K562 (cell line): ENCODE data around the gene ORMDL2. TPM values are rescaled to one million over a fixed set of nuclear protein-coding genes. Genes with fewer than 3 reads are reported as not detected.
A peak's percentile ranks its signal among the peaks of the same experiment; 100 is the strongest.

Experiments
- CEBPB ChIP-seq: fragments of 450-650 bp; IDR thresholded peaks from 2 replicates; pipeline ENCODE4 v1.6.1; 2016; ENCODE audit warnings: missing genetic modification characterization, missing compliant biosample characterization
- CREB1 ChIP-seq, 2 experiments: sonication (generic) in 1 of 2; formaldehyde crosslinking in 1 of 2; IDR thresholded peaks; 2 replicates each; pipeline versions ENCODE4 v1.6.1 to v1.8.0; 2012 to 2022; ENCODE audit warnings: inconsistent platforms in 1 of 2, mild to moderate bottlenecking in 1 of 2, missing genetic modification reagents in 1 of 2, moderate library complexity in 1 of 2
- CREBBP ChIP-seq: IDR thresholded peaks from one replicate; pipeline ENCODE4 v1.6.1; 2012; ENCODE audit warnings: low read depth, mild to moderate bottlenecking, control low read depth, inconsistent platforms, low read length
- CTCF ChIP-seq, 3 experiments: IDR thresholded peaks in 2 of 3; conservative IDR thresholded peaks in 1 of 3; 2 replicates each; pipeline ENCODE4 v1.5.1; 2011 to 2012; ENCODE audit warnings: low read length in 3 of 3, mild to moderate bottlenecking in 3 of 3, control low read depth in 2 of 3, improper control_type of control experiment in 1 of 3, inconsistent platforms in 1 of 3, low read depth in 1 of 3, mixed read lengths in 1 of 3, moderate library complexity in 1 of 3; ENCODE audit not compliant: insufficient read depth in 2 of 3
- MCM3 ChIP-seq: fragments of 450-650 bp; IDR thresholded peaks from 2 replicates; pipeline ENCODE4 v1.6.1; 2016
- PHF21A ChIP-seq: fragments of 450-650 bp; IDR thresholded peaks from 2 replicates; pipeline ENCODE4 v1.6.1; 2017; ENCODE audit warnings: low read depth, borderline replicate concordance
- SOX6 ChIP-seq: fragments of 450-650 bp; IDR thresholded peaks from 2 replicates; pipeline ENCODE4 v1.6.1; 2014; ENCODE audit warnings: mild to moderate bottlenecking
- SRSF3 ChIP-seq: fragments of 200-400 bp; formaldehyde crosslinking; IDR thresholded peaks from 2 replicates; pipeline ENCODE4 v1.6.1; 2016; ENCODE audit warnings: mild to moderate bottlenecking, low read length, moderate library complexity; ENCODE audit not compliant: insufficient read depth
- XRCC3 ChIP-seq: fragments of 450-650 bp; IDR thresholded peaks from 2 replicates; pipeline ENCODE4 v1.6.1; 2017; ENCODE audit warnings: mild to moderate bottlenecking, moderate library complexity
- XRCC4 ChIP-seq: IDR thresholded peaks from one replicate; pipeline ENCODE4 v1.6.1; 2011; ENCODE audit not compliant: insufficient read depth, insufficient read length; ENCODE audit errors: extremely low read depth
- ZBTB7A ChIP-seq: IDR thresholded peaks from 2 replicates; pipeline ENCODE4 v1.6.1; 2011; ENCODE audit warnings: low read depth, mild to moderate bottlenecking, low read length, moderate library complexity, borderline replicate concordance; ENCODE audit not compliant: control insufficient read depth
- ZC3H4 ChIP-seq: sonication (generic); formaldehyde crosslinking; IDR thresholded peaks from 2 replicates; pipeline ENCODE4 v1.9.0; 2021; ENCODE audit warnings: missing genetic modification reagents, borderline replicate concordance
- ZEB2 ChIP-seq: fragments of 450-650 bp; IDR thresholded peaks from 2 replicates; pipeline ENCODE4 v1.6.1; 2016
- ZFX ChIP-seq: sonication (generic); formaldehyde crosslinking; IDR thresholded peaks from 2 replicates; pipeline ENCODE4 v1.8.0; 2022; ENCODE audit warnings: mild to moderate bottlenecking, missing genetic modification reagents, moderate library complexity
- ZNF217 ChIP-seq: sonication (generic); formaldehyde crosslinking; IDR thresholded peaks from 2 replicates; pipeline ENCODE4 v1.8.0; 2022; ENCODE audit warnings: mild to moderate bottlenecking, missing genetic modification reagents
- ZNF253 ChIP-seq: fragments of 250-450 bp; sonication (Bioruptor Pico); conservative IDR thresholded peaks from 2 replicates; pipeline ENCODE4 v1.6.1; 2021; ENCODE audit warnings: mild to moderate bottlenecking
- polyA plus RNA-seq, 8 experiments: library from polyadenylated mRNA; depleted of rRNA in 4 of 8; stranded (reverse) in 5 of 8; unstranded in 3 of 8; fragments of >200 nt; fragmentation: Nextera tagmentation in 2 of 8; fragmentation: Illumina TruSeq in 1 of 8; extraction: Ambion mirVana in 2 of 8; extraction: Trizol in 1 of 8; gene quantifications; 2 replicates each; pipeline versions ENCODE4 v1.2.1 to v1.2.3, GENCODE V29; 2011 to 2014; ENCODE audit warnings: inconsistent platforms in 1 of 8, missing spikeins in 1 of 8
- total RNA-seq, 7 experiments: library from RNA; depleted of rRNA in 6 of 7; stranded (reverse); fragments of >200 nt in 6 of 7; fragmentation: Illumina TruSeq in 2 of 7; extraction: Trizol in 2 of 7; gene quantifications; 2 replicates each; pipeline versions ENCODE4 v1.2.1 to v1.2.3, GENCODE V29; 2011 to 2021; ENCODE audit warnings: low replicate concordance in 1 of 7
- TF ChIP-seq, protein P1 (sequence below), 2 experiments: fragments of 150-350 bp in 1 of 2; IDR thresholded peaks; 2 replicates each; pipeline ENCODE4 v1.6.1; 2012 to 2016; ENCODE audit warnings: low read depth in 2 of 2, low read length in 2 of 2, mild to moderate bottlenecking in 1 of 2, moderate library complexity in 1 of 2
- TF ChIP-seq, protein P2 (sequence below): fragments of 450-650 bp; formaldehyde crosslinking; IDR thresholded peaks from 2 replicates; pipeline ENCODE4 v1.4.0; 2020; ENCODE audit warnings: mild to moderate bottlenecking, moderate library complexity
- TF ChIP-seq, protein P3 (sequence below): fragments of 250-450 bp; sonication (Bioruptor Pico); IDR thresholded peaks from 2 replicates; pipeline ENCODE4 v1.8.0; 2022; ENCODE audit warnings: moderate library complexity, mild to moderate bottlenecking, inconsistent platforms
- TF ChIP-seq, protein P4 (sequence below): fragments of 200-800 bp; sonication (Bioruptor generic); IDR thresholded peaks from 2 replicates; pipeline ENCODE4 v1.6.1; 2017; ENCODE audit warnings: missing genetic modification characterization, missing compliant biosample characterization

The ORMDL2 gene
- total and polyA plus RNA-seq, 9 of the 15 experiments (the other 6 are each of a cell fraction or from before 2014, with no cell fraction given) = 9.9 to 113 (median 34.4) TPM

- TF ChIP-seq, protein P1, sequence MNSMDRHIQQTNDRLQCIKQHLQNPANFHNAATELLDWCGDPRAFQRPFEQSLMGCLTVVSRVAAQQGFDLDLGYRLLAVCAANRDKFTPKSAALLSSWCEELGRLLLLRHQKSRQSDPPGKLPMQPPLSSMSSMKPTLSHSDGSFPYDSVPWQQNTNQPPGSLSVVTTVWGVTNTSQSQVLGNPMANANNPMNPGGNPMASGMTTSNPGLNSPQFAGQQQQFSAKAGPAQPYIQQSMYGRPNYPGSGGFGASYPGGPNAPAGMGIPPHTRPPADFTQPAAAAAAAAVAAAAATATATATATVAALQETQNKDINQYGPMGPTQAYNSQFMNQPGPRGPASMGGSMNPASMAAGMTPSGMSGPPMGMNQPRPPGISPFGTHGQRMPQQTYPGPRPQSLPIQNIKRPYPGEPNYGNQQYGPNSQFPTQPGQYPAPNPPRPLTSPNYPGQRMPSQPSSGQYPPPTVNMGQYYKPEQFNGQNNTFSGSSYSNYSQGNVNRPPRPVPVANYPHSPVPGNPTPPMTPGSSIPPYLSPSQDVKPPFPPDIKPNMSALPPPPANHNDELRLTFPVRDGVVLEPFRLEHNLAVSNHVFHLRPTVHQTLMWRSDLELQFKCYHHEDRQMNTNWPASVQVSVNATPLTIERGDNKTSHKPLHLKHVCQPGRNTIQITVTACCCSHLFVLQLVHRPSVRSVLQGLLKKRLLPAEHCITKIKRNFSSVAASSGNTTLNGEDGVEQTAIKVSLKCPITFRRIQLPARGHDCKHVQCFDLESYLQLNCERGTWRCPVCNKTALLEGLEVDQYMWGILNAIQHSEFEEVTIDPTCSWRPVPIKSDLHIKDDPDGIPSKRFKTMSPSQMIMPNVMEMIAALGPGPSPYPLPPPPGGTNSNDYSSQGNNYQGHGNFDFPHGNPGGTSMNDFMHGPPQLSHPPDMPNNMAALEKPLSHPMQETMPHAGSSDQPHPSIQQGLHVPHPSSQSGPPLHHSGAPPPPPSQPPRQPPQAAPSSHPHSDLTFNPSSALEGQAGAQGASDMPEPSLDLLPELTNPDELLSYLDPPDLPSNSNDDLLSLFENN (IDR thresholded peaks at IDR 0.05; ENCODE audit: low read depth in 2 of 2, low read length in 2 of 2) = no peak
- no peak for TF ChIP-seq ZNF217 (CRISPR knock-in tag)
- TF ChIP-seq PHF21A = no peak
- TF ChIP-seq CTCF (IDR thresholded peaks at IDR 0.05 in 2 of 3, conservative IDR thresholded peaks at IDR 0.05 in 1 of 3; ENCODE audit: insufficient read depth in 2 of 3, low read depth in 1 of 3, low read length in 3 of 3) = peak in 1 of 3 experiments; percentile 29; a peak in 2 of 6 replicates
- TF ChIP-seq, protein P2, sequence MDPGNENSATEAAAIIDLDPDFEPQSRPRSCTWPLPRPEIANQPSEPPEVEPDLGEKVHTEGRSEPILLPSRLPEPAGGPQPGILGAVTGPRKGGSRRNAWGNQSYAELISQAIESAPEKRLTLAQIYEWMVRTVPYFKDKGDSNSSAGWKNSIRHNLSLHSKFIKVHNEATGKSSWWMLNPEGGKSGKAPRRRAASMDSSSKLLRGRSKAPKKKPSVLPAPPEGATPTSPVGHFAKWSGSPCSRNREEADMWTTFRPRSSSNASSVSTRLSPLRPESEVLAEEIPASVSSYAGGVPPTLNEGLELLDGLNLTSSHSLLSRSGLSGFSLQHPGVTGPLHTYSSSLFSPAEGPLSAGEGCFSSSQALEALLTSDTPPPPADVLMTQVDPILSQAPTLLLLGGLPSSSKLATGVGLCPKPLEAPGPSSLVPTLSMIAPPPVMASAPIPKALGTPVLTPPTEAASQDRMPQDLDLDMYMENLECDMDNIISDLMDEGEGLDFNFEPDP (CRISPR knock-in tag) = no peak
- peak; percentile 61 for TF ChIP-seq ZFX (CRISPR knock-in tag)
- TF ChIP-seq SOX6 = no peak; the same call in 1 of the 2 replicates
- TF ChIP-seq MCM3 = no peak
- TF ChIP-seq SRSF3 = no peak
- TF ChIP-seq ZEB2 = no peak
- TF ChIP-seq ZBTB7A = peak; percentile 68
- no peak for TF ChIP-seq CREBBP
- TF ChIP-seq, protein P3, sequence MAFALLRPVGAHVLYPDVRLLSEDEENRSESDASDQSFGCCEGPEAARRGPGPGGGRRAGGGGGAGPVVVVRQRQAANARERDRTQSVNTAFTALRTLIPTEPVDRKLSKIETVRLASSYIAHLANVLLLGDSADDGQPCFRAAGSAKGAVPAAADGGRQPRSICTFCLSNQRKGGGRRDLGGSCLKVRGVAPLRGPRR (CRISPR knock-in tag) = no peak
- no peak for TF ChIP-seq CREB1 (IDR thresholded peaks at IDR 0.05)
- TF ChIP-seq CREB1 (CRISPR knock-in tag; IDR thresholded peaks at IDR 0.05) = no peak
- TF ChIP-seq XRCC4 = no peak
- no peak for TF ChIP-seq ZNF253
- peak; percentile 89; the same call in 1 of the 2 replicates for TF ChIP-seq ZC3H4 (CRISPR knock-in tag)
- TF ChIP-seq, protein P4, sequence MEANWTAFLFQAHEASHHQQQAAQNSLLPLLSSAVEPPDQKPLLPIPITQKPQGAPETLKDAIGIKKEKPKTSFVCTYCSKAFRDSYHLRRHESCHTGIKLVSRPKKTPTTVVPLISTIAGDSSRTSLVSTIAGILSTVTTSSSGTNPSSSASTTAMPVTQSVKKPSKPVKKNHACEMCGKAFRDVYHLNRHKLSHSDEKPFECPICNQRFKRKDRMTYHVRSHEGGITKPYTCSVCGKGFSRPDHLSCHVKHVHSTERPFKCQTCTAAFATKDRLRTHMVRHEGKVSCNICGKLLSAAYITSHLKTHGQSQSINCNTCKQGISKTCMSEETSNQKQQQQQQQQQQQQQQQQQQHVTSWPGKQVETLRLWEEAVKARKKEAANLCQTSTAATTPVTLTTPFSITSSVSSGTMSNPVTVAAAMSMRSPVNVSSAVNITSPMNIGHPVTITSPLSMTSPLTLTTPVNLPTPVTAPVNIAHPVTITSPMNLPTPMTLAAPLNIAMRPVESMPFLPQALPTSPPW (CRISPR knock-in tag) = peak; percentile 9; the same call in 1 of the 2 replicates
- no peak for TF ChIP-seq CEBPB (tag)
- no peak for TF ChIP-seq XRCC3
Observed at GRCh38 chr12:55829967-55830600, 12.2 kb downstream of the ORMDL2 start (continued).
